Lower leg skin (tissue), 4 donors: Measurements from ENCODE around the gene SLC25A26. TPM values are rescaled to one million over a fixed set of nuclear protein-coding genes. Genes with fewer than 3 reads are reported as not detected.

Experiments
- DNase-seq, 2 donors: peaks; one replicate each; pipeline ENCODE4 v3.0.0-alpha.2; 2019; ENCODE audit warnings: low spot score in 2 of 2
- H3K4me3 ChIP-seq: fragments of 200-600 bp; sonication (generic); 2 replicates; pipeline ENCODE4 v1.5.1; 2017; ENCODE audit warnings: mild to moderate bottlenecking, low read depth; ENCODE audit not compliant: poor library complexity, severe bottlenecking
- CTCF ChIP-seq, 3 donors: fragments of 450-650 bp; IDR thresholded peaks; one replicate each; pipeline ENCODE4 v1.5.1; 2016; ENCODE audit warnings: antibody characterized with exemption in 3 of 3, mild to moderate bottlenecking in 3 of 3, moderate library complexity in 2 of 3
- POLR2A ChIP-seq, 2 donors: fragments of 450-650 bp; IDR thresholded peaks; one replicate each; pipeline ENCODE4 v1.6.1; 2016 to 2017; ENCODE audit warnings: antibody characterized with exemption in 2 of 2, mild to moderate bottlenecking in 1 of 2, moderate library complexity in 1 of 2
- WGBS, 2 donors: methylation state at CpG; one replicate each; pipeline ENCODE4 v1.1.5; 2018; 5-methylcytosine and 5-hydroxymethylcytosine counted together
- intact Hi-C: fragments of 100-400 bp; cut with DNase I; formaldehyde crosslinking; loops from one replicate; pipeline ENCODE4 v1.15.0; 2023; ENCODE audit warnings: low total_unique reads
- total RNA-seq, 4 donors: library from RNA; depleted of rRNA; stranded (reverse); fragments of >200 nt; gene quantifications; one replicate each; pipeline ENCODE4 v1.1.0, GENCODE V29; 2016

Gene SLC25A26
- total RNA-seq, 4 donors from 2014 or later: 13.7 to 29.1 (median 21.9) TPM

- TF ChIP-seq CTCF (IDR thresholded peaks at IDR 0.05) (no peak), POLR2A (IDR thresholded peaks at IDR 0.05) (no peak)
- peak in 1 of 2 donors; percentile 76 for DNase-seq
- WGBS, 2 donors: 75 to 79% methylated on average over 5 of the region's 5 CpGs
- intact Hi-C loops: loop anchor here (5.0 kb wide), 1 partner anchor 406 kb away; no protein-coding TSS in a partner anchor
- H3K4me3 ChIP-seq: no peak overlapping the region
Observed at GRCh38 chr3:66406163-66406562, 185.4 kb downstream of the SLC25A26 start.

- no peak overlapping the region for H3K4me3 ChIP-seq
- TF ChIP-seq POLR2A (IDR thresholded peaks at IDR 0.05) (no peak), CTCF (IDR thresholded peaks at IDR 0.05) (no peak)
- WGBS, 2 donors: 84 to 85% methylated on average over 16 to 17 of the region's 17 CpGs
- DNase-seq: peak in 1 of 2 donors; percentile 70
- intact Hi-C loops: loop anchor here (5.0 kb wide), 1 partner anchor 405 kb away; no protein-coding TSS in a partner anchor
Observed at GRCh38 chr3:66406831-66407610, 186.2 kb downstream of the SLC25A26 start.

- no peak overlapping the region for H3K4me3 ChIP-seq
- 59 to 67% methylated on average over 14 of the region's 14 CpGs for WGBS, 2 donors
- intact Hi-C loops: loop anchor here (5.0 kb wide), 1 partner anchor 405 kb away; no protein-coding TSS in a partner anchor
- DNase-seq: peak in 1 of 2 donors; percentile 94
- TF ChIP-seq CTCF (IDR thresholded peaks at IDR 0.05): peak in 1 of 3 donors; percentile 66
- no peak for TF ChIP-seq POLR2A (IDR thresholded peaks at IDR 0.05)
Observed at GRCh38 chr3:66407611-66408218, 186.9 kb downstream of the SLC25A26 start.

- TF ChIP-seq CTCF (IDR thresholded peaks at IDR 0.05): no peak
- 92 to 95% methylated on average over 24 of the region's 24 CpGs for WGBS, 2 donors
- DNase-seq: peak in 1 of 2 donors; percentile 68
- no peak overlapping the region for H3K4me3 ChIP-seq
- intact Hi-C loops: loop anchor here (5.0 kb wide), 1 partner anchor 402 kb away; no protein-coding TSS in a partner anchor
Observed at GRCh38 chr3:66409771-66410754, 189.3 kb downstream of the SLC25A26 start.

GRCh38 chr3:66410976-66411375 lies 190.2 kb downstream of the SLC25A26 start:
- 92 to 96% methylated on average over 7 of the region's 7 CpGs for WGBS, 2 donors

More at GRCh38 chr3:66410976-66411375, 190.2 kb downstream of the SLC25A26 start:
- DNase-seq: peak in 1 of 2 donors; percentile 54
- TF ChIP-seq CTCF (IDR thresholded peaks at IDR 0.05): no peak
- no peak for TF ChIP-seq POLR2A (IDR thresholded peaks at IDR 0.05)
- intact Hi-C loops: no loop called here
- H3K4me3 ChIP-seq: no peak overlapping the region
